ENCODE measurements around the gene GPC3.
"Not testable (repeated sequence)": the region's sequence is repeated elsewhere in the genome, so short reads cannot be mapped to it uniquely, and the experiment has no call there.

The GPC3 gene

DNA sequence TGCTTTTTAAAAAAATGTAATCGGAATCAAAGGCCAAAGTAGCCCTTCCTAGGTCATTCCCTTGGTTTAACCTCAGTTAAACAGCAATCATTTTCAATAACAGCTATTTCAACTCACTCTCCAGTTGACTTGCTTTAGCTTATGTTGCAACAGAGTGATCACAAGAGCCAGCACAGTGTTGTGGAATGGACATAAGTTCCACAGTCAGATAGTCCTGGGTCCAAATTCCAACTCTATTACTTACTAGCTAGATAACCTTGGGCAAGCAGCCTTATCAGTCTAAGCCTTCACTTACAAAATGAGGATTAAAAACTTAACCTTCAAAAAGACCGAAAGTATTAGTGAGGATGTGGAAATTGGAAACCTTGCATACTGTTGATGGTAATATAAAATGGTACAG lies 9.2 kb upstream of the GPC3 start:
- no peak for DNase-seq

- DNase-seq = no peak
Observed at GRCh38 chrX:133992882-133993281, 7.5 kb upstream of the GPC3 start.

GRCh38 chrX:133991814-133992213 lies 6.4 kb upstream of the GPC3 start:
- DNase-seq = no peak

GRCh38 chrX:133991057-133991456 lies 5.7 kb upstream of the GPC3 start:
- DNase-seq = not testable (repeated sequence)

GRCh38 chrX:133989993-133990392 lies 4.6 kb upstream of the GPC3 start:
- no peak for DNase-seq

DNA sequence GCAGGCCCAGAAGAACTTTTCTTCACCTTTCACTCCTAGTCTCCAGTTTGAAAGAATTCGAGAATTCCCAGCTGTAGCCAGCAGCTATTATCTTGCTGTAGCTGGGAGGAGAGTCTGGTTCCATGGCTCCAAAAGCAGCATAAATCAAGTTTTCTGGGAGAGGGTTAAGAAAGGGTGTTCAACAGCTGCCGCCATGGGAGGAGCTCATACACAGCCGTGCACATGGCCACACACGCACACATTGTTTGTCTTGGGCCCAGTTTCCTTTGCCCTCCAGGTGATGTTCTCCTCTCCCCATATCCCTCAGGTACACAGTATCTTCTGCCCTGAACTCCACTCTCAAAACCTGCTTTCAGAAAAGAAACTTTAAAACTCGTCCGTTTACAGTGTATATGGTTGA lies 4.1 kb upstream of the GPC3 start:
- no peak for DNase-seq

- no peak for DNase-seq
Observed at GRCh38 chrX:133988010-133988409, 2.6 kb upstream of the GPC3 start.

DNA sequence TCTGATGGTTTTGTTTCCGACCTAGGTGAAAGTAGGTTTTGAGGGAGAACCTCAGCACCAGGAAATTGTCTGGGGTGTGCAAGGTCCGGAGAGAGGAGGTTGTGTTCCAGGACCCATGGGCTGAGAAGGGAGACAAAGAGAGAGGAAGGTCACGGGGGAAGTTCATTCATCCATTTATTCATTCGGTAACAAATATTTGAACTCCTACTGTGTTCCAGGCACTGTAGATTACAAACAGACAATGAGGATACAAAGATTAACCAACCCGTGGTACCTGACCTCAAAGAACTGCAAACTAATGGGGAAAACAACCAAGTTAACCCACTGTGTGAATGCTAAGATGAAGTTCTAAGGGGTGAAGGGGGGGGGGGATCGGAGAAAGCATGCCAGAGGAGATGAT lies 1.8 kb upstream of the GPC3 start:
- DNase-seq = no peak

DNA sequence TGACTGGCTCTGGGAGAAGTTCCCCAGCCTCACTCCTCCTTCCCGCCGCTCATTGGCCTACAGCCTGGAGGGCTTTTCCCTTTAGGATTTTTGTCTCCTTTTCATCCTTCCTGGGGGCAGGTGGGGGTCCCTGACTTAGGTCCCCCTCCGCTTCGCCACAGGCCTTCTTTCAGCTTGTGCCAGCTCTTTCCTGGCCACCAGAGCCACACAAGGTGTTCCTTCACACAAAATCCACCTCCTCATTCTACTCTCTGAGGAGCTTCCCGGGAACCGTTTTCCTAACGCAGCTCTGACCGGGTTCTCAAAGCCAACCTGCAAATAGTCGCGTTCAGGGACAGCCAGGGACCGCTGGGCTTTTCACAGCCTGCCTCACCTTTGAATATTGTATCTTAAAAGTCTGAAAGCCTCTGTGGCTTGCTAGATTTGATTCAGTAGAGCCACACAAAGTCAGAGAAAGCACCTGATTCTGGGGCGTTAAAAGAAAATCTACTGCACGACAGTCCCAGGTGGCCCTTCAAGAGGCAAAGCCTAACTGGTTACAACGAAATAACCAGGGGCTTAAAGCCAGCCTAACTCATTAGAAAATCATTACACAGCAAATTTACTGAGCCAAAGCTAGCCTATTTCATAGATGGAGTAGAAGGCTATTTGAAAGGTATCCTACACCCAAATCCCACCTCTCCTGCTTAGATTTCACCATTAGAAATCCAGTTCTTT lies 731 bp upstream of the GPC3 start:
- peak; percentile 81 for DNase-seq

DNA sequence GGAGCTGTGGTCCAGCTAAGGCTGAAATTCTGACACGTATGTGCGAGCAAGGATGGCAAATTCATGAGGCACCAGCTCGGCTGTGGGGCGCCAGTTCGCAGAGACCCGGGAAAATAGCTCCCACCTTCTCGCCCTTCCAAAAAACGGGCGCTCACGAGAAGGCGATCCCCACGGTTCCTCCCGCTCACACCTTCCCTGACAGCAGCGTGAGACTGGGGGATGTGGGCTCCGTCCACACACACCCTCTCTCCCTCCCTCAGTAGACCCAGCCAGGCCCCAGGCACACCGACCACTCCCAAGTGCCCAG lies 584 bp downstream of the GPC3 start:
- DNase-seq = no peak

GRCh38 chrX:133983974-133984845 lies 1.2 kb downstream of the GPC3 start:
- DNase-seq = no peak

DNA sequence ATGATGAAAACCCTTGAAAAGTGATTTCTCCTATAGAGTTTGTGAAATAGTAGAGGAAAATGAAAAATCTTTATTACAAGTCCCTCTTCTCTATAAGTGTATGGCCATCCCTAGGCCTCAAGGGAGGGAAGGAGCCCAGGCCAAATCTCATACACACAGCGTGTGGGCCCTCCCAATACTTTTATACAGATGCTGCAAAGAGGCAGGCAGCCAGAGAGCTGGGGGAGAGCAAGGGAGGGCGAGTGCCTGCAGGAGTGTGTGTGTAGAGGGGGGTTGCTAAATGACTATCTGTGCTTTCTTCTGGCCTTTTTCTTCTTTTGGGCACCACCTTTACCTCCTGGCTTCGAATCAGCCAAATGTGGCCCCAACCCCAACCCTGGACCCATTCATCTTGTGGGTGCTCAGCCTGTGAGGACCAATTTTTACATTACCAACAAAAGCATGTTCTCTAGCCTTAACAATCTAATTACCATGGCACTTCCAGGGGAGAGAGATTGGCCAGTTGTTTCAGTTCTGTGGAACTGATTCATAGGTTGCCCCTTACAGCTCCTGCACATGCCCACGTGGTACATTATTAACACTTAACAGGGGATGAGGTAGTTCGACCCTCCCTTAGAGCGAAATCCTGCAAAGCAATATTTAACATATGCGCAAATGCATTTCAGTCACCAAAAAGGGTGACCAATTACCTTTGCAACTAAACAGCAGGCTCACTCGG lies 2.0 kb downstream of the GPC3 start:
- DNase-seq = no peak

DNA sequence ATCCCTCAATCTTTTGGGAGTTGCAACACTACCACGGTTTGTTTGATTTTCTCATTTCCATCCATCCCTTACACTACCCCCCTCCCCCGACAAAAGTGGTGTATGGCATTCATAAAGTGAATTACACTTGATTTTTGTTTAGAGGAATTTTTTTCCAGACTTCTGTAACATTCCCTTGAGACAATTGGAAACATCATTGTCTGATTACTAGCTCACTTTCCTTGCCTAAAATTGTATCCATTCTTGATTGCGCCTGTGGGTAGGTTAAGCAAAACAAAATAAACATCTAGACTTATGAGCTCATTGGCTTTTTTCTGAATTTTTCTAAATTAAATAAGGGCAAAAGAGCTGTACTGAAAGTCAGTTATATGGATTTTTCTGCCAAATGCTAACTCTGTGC lies 3.5 kb downstream of the GPC3 start:
- DNase-seq = no peak

DNA sequence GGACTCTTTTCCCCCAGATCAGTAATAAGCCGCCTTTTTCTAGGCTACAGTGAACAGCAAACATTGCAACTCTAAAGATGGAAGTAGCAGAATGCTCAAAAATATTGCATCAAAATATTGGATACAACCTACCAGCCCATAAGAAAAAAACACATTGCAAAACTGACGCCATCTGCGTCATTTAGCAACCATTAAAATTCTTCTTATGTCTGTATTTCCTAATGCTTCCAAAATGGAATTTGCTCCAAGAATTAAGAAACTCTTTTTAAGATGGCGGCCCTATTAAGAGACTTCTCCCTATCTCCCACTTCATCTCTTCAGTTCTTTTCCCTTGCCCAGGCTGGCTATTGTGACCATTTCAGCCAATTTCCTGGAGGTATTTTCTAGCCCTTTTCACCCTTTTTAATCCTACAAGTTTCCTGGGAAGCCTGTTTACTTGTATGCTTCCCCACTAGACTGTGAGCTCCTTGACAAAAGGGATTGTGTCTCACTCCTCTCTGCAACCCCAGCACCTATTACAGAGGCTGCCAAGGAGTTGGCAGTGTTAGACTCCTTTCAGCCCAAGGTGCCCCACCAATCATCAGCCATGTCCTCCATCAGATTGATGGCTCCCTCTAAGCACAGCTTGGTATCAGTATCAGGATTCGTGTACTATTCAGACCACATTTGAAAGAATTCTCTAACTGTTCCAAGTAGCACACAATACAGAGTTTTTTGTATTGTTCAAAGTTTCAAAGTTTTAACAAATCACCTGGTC lies 4.4 kb downstream of the GPC3 start:
- DNase-seq = no peak

- no peak for DNase-seq
Observed at GRCh38 chrX:133980406-133980805, 5.0 kb downstream of the GPC3 start.

GRCh38 chrX:133979641-133980230 lies 5.7 kb downstream of the GPC3 start:
- DNase-seq = no peak

DNA sequence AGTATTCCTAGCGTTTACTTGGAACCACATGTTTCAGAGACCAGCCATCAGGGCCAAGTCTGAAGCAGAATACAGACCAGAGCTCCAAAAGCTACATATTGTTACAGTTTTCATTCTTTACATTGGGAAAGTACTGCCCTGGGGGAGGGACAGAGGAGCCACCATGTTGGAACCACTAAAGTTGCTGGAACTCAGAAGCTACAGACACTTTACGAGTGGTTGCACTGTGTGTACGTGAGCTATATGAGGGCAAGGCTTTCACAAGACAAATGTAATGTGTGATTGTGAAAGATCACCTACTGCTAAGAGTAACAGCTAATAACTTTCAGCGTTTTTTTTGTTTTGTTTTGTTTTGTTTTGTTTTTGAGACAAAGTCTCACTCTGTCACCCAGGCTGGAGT lies 11.7 kb downstream of the GPC3 start:
- DNase-seq = no peak

GRCh38 chrX:133972916-133973315 lies 12.5 kb downstream of the GPC3 start:
- DNase-seq = no peak

- DNase-seq = no peak
Observed at GRCh38 chrX:133971586-133971985, 13.8 kb downstream of the GPC3 start.

- no peak for DNase-seq
Observed at GRCh38 chrX:133970076-133970475, 15.3 kb downstream of the GPC3 start.

GRCh38 chrX:133969191-133969590 lies 16.2 kb downstream of the GPC3 start:
- DNase-seq = no peak

DNA sequence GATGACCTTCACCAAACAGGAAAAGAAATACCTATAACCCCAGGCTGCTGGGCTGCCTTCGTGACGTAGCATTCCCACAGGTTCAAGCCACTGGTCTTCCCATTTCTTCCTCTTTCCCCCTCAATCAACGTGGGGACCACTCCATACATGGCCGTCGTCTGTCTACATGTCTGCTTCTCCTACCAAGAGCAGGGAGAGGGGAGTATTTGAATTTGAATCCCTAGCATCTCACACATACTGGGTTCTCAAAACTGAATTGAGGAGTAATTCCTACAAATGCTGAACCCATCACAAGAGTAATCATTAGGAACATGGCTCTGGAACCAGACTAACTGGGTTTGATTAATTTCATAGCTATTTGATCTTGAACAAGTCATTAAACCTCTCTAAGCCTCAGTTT lies 17.3 kb downstream of the GPC3 start:
- no peak for DNase-seq

DNA sequence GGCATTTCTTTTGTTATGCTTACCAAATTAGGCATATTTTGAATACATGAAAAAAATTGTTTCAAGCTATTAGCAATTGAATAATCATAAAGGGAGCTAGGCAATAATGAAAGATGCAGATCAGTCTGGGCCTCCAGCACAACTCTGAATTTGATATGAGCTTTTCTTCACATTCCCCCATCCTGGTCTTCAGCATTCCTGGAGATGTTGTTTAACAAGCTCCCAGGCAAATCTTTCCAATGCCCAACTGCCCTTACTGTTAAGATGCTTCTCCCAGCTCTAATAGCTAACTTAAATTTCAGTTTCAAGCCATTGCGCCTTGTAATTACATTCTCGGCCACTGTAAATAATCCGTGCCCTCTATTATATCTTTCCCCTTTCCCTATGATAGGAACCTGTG lies 19.2 kb downstream of the GPC3 start:
- no peak for DNase-seq
